Measurements from ENCODE around the gene MICU1.
"Not testable (repeated sequence)": the region's sequence is repeated elsewhere in the genome, so short reads cannot be mapped to it uniquely, and the experiment has no call there.

Gene MICU1

GRCh38 chr10:72625608-72626443, at the start of gene MICU1:
MICU1 (minus strand) TSS chr10:72626079; CDS start chr10:72566793, 59,286 bp downstream.
- DNase-seq: peak; percentile 95 to 96

GRCh38 chr10:72674174-72674573, 48.3 kb upstream of the MICU1 start:
- not testable (repeated sequence) for DNase-seq

GRCh38 chr10:72673280-72673679, 47.4 kb upstream of the MICU1 start:
- no peak for DNase-seq

DNA sequence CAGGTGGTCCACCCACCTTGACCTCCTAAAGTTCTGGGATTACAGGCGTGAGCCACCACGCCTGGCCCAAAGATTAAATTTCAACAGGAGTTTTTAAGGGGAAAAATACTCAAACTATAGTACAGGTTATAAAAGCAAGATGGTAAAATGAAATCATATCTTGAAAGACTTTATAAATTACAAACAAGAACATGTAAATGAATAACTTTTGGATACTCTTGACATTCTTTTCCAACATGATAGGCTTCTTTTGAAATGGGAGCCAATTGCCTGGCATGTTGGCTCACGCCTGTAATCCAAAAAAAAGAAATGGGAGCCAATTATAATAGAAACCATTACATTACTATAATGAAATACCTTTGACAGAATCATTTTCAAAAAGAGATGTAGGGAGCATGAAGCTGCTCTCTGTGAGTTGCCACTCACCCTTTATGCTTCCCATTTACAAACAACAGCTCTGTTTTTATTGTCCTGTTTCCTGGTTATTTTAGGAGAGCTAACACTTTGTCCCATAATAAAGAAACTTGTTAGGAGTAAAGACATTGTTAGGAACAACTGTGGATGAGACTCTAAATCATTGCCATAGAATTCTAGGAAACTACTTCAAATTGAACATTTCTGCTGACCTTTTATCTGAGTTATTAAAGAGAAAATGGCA, 41.5 kb upstream of the MICU1 start:
- DNase-seq: no peak

DNA sequence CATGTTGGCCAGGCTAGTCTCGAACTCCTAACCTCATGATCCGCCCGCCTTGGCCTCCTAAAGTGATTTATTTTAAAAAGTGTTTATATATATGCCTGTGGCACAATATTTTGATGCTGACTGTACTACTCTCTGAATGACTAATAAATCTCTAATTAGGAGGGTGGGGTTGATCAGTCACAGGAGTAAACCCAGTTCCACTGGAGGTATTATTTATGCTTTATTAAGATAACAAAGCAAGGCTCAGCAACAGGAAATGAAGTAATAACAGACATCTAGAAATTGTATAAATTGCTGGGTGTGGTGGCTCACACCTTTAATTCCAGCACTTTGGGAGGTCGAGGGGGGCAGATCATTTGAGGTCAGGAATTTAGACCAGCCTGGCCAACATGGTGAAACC, 40.0 kb upstream of the MICU1 start:
- DNase-seq: no peak

- DNase-seq: no peak
Measured at GRCh38 chr10:72663971-72664370, 38.1 kb upstream of the MICU1 start.

GRCh38 chr10:72661431-72661830, 35.6 kb upstream of the MICU1 start:
- DNase-seq: no peak

- DNase-seq: no peak
Measured at GRCh38 chr10:72660220-72660619, 34.3 kb upstream of the MICU1 start.

GRCh38 chr10:72659694-72660093, 33.8 kb upstream of the MICU1 start:
- no peak for DNase-seq

GRCh38 chr10:72658696-72659400, 33.0 kb upstream of the MICU1 start:
- DNase-seq: no peak

GRCh38 chr10:72654720-72655119, 28.8 kb upstream of the MICU1 start:
- DNase-seq: no peak

DNA sequence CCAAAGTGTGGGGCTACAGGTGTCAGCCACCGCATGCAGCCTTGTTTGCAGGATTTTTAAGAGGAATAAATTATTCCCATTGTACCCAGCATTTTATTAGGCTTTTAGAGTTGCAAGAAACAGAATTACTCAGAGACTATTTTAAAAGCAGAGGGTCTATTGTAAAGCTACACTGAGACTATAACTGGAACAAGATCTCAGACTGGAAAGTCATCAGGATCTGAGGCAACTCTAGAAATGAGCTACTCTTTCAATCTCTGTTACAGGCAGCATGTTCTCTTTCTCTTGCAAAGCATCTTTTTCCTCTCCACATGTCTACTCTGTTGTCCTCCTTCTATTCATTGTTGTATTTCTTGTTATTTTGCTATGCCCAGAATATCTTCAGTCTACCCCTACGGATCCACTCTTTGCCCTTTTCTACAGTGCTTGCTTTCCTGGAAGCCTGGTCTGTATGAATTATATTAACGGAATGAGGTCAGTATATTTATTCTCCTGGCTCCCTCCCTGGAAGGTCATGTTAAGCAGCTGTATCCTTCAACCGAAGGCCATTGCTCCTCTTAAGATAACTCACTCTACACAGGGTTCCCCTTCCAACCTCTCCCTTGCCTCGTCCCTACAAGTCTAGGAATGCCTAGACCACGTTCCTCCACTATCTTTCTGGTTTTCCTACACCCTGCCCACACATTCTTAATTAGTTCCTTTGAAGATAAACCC, 27.7 kb upstream of the MICU1 start:
- no peak for DNase-seq

DNA sequence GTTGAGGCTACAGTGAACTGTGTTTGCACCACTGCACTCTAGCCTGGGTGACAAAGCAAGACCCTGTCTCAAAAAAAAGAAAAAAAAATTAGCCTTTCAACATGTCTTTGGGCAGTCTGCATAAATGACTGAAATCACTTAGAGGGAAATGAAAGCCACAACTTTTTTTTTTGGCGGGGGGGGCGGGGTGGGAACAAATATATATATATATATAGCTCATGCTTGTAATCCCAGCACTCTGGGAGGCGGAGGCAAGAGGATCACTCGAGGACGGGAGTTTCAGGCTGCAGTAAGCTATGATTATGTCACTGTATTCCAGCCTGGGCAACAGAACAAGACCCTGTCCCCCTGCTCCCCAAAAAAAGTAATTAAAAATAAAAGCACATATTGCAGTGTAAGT, 23.4 kb upstream of the MICU1 start:
- DNase-seq: no peak

DNA sequence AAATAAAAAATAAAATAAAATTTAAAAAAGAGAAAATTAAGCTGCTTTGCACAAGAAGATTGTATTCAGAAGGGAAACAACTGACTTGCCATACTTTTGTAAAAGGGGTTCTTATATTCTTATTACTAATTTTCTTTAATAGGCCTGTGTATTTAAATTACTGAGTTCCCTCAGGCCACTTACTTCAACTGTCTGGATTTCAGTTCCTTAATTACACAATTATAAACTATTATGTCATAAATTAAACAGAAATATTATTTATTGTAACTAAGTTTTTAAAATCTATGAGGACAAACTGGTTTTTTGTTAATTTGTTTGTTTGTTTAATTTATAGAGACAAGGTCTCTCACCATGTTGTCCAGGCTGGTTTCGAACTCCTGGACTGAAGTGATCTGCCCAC, 22.4 kb upstream of the MICU1 start:
- DNase-seq: no peak

GRCh38 chr10:72646971-72647370, 21.1 kb upstream of the MICU1 start:
- not testable (repeated sequence) for DNase-seq

DNA sequence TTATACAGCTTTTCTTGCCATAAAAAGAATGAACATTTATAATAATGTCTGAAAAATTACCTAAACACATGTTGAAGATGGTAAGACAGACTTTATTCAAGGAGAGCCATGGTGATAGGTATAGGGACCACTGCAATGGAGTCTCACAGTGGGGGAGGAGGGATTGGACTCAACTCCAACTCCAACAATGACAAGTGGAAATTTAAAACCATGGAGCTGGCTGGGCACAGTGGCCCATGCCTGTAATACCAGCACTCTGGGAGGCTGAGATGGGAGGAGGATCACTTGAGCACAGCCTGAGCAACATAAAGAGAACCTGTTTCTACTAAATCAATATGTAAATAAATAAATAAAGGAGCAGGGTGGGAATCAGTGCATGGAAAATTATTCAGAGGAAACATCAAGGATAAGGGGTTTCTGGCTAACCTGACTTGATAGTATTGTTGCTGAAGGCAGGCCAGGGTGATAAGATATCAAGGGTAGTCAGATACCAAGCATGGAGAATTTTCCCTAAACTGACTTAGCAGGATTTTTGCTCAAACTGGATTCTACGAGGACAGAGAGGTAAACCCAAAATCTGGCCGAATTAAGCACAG, 19.5 kb upstream of the MICU1 start:
- DNase-seq: no peak

GRCh38 chr10:72642318-72642717, 16.4 kb upstream of the MICU1 start:
- DNase-seq: no peak

GRCh38 chr10:72639441-72639873, 13.6 kb upstream of the MICU1 start:
- no peak for DNase-seq

DNA sequence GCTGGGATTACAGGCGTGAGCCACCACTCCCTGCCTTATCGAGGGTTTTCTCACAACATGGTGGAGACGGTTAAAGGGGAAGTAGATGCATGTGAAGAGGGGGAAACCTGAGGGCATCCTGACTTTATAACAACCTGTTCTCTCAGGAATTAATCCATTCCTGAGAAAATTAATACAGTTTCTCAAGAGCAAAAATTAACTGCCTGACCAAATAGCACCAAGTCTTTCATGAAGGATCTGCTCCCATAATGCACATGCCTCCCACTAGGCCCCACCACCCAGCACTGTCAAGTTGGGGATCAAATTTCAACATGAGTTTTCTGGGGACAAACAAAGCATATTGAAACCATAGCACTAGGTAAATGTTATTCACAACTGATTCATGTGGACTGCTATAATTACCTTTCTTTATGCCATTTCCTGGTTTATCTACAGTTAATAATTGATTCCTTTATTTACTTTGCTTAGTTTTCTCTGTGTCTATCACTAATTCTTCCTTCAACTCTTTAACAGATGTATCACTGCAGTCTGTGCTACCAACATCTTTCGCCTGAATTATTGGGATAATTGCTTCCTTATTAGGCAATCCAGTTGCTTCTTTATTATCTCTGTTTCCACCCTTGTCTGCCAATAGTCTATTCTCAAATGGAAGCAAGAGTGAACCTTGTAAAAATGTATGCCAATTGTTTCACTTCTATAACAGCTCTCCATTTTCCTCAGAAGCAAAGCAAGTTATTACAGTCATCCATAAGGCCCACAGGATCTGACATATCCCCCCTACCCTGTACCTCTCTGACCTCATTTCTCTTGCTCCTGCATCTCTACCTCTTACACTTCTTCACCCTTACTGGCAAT, 12.9 kb upstream of the MICU1 start:
- no peak for DNase-seq

DNA sequence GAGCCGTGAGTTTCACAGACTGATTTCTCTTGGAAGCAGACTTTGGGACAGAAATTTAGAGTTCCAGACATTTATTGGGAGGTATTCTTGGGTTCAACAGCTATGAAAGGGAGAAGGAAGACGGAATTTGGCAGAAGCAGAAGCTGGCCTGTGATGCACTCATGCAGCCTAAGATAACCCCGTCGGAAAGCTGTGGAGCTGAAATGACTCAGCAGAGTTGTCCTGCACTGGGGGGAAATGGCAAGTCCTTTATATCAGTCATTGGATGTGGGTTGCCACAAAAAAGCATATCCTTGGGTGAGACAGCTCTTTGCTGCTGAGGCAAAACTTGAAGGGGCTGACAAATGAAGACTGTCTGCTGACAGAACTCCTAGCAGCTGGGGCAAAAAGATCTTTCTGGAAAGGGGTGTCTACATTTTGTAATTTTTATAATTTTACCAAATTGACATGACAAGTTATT, 11.5 kb upstream of the MICU1 start:
- DNase-seq: peak; percentile 43 to 52

GRCh38 chr10:72630144-72630543, 4.3 kb upstream of the MICU1 start:
- no peak for DNase-seq

- no peak for DNase-seq
Measured at GRCh38 chr10:72626444-72626754, 520 bp upstream of the MICU1 start.
